HepG2 (cell line): Measurements from ENCODE around the gene PPP1R27. TPM values are rescaled to one million over a fixed set of nuclear protein-coding genes. Genes with fewer than 3 reads are reported as not detected.

Experiments
- ATAC-seq: fragments of 200-7000 bp; cut with Tn5 transposase; 3 replicates; pipeline ENCODE4 v1.9.1; 2020; ENCODE audit warnings: mild to moderate bottlenecking, moderate library complexity
- BruUV-seq: library from RNA; stranded (reverse); fragments of 400-500 nt; replicated peaks from 2 replicates; lab custom pipeline; 2021; lab: Mats Ljungman, UMichigan
- CTCF ChIA-PET: fragments of 300-600 bp; formaldehyde crosslinking; extraction: SDS; loops from one replicate; lab custom pipeline; 2021; ENCODE audit warnings: low total read pairs, inconsistent platforms, low intra/inter-chr PET ratio; lab: Yijun Ruan, JAX
- POLR2A ChIA-PET: fragments of 350-600 bp; sonication (Branson Sonifier 250); formaldehyde crosslinking; loops from one replicate; lab custom pipeline; 2020; ENCODE audit warnings: antibody characterized with exemption, inconsistent platforms; lab: Yijun Ruan, JAX
- DNase-seq: peaks from one replicate; pipeline ENCODE4 v3.0.0-alpha.2; 2015; ENCODE audit warnings: low spot score
- FAIRE-seq: peaks from 3 replicates; lab custom pipeline; 2011; peaks lifted over from hg19 to GRCh38; lab: Jason Lieb, UNC
- H2AFZ ChIP-seq: one replicate; pipeline ENCODE4 v1.6.1; 2011; ENCODE audit warnings: low read length, inconsistent platforms
- H3K27ac ChIP-seq: fragments of 300-600 bp; 3 replicates; pipeline ENCODE4 v1.8.0; 2011; ENCODE audit warnings: mixed run types, mild to moderate bottlenecking, mixed read lengths, low read length, inconsistent platforms; ENCODE audit not compliant: insufficient read depth; ENCODE audit errors: extremely low read length
- H3K27me3 ChIP-seq, 2 experiments: fragments of 200-600 bp in 1 of 2; 2 replicates in 1 of 2; 3 replicates in 1 of 2; pipeline versions ENCODE4 v1.6.0 to v1.8.0; 2011; ENCODE audit warnings: low read length in 2 of 2, mild to moderate bottlenecking in 2 of 2, moderate library complexity in 2 of 2, inconsistent platforms in 1 of 2; ENCODE audit not compliant: insufficient read depth in 2 of 2, control insufficient read depth in 1 of 2
- H3K36me3 ChIP-seq, 2 experiments: fragments of 200-600 bp in 1 of 2; replicated peaks in 1 of 2; 2 replicates in 1 of 2; 3 replicates in 1 of 2; pipeline versions ENCODE4 v1.5.1 to v1.8.0; 2011; ENCODE audit warnings: low read length in 2 of 2, inconsistent platforms in 1 of 2; ENCODE audit not compliant: insufficient read depth in 2 of 2, control insufficient read depth in 1 of 2
- H3K4me1 ChIP-seq: 2 replicates; pipeline ENCODE4 v1.5.1; 2012; ENCODE audit warnings: low read length, inconsistent platforms; ENCODE audit not compliant: insufficient read depth
- H3K4me2 ChIP-seq: 2 replicates; pipeline ENCODE4 v1.6.0; 2011; ENCODE audit warnings: low read depth, low read length, inconsistent platforms
- H3K4me3 ChIP-seq, 3 experiments: fragments of 200-600 bp in 1 of 3; sonication (generic), shearing (Covaris generic) in 1 of 3; replicated peaks in 1 of 3; 2 replicates each; pipeline ENCODE4 v1.5.1; 2011 to 2016; ENCODE audit warnings: low read length in 3 of 3, inconsistent platforms in 2 of 3, low read depth in 2 of 3, mild to moderate bottlenecking in 2 of 3, control low read depth in 1 of 3, mixed read lengths in 1 of 3; ENCODE audit not compliant: insufficient read depth in 1 of 3
- H3K79me2 ChIP-seq: one replicate; pipeline ENCODE4 v1.6.1; 2011; ENCODE audit warnings: low read length, inconsistent platforms; ENCODE audit not compliant: insufficient read depth
- H3K9ac ChIP-seq: 2 replicates; pipeline ENCODE4 v1.6.0; 2011; ENCODE audit warnings: mild to moderate bottlenecking, low read depth, low read length, inconsistent platforms; ENCODE audit not compliant: insufficient read depth
- H3K9me3 ChIP-seq: 2 replicates; pipeline ENCODE4 v1.5.1; 2012; ENCODE audit warnings: mild to moderate bottlenecking, low read length
- H4K20me1 ChIP-seq: 2 replicates; pipeline ENCODE4 v1.6.0; 2011; ENCODE audit warnings: inconsistent platforms, mild to moderate bottlenecking, low read length, moderate library complexity; ENCODE audit not compliant: insufficient read depth
- DBP ChIP-seq: sonication (generic); formaldehyde crosslinking; IDR thresholded peaks from 2 replicates; pipeline ENCODE4 v1.4.0; 2020; ENCODE audit warnings: missing genetic modification reagents; ENCODE audit errors: not compliant biosample characterization
- ERF ChIP-seq: IDR thresholded peaks from 2 replicates; pipeline ENCODE4 v1.6.1; 2018; ENCODE audit warnings: missing biosample characterization, missing genetic modification reagents
- MBD4 ChIP-seq: IDR thresholded peaks from 2 replicates; pipeline ENCODE4 v1.6.1; 2012; ENCODE audit warnings: low read length, inconsistent platforms, borderline replicate concordance
- NAIF1 ChIP-seq: sonication (generic); formaldehyde crosslinking; IDR thresholded peaks from 2 replicates; pipeline ENCODE4 v1.5.0; 2020; ENCODE audit warnings: mild to moderate bottlenecking, missing genetic modification reagents, borderline replicate concordance
- NR2F6 ChIP-seq, 2 experiments: IDR thresholded peaks; 2 replicates each; pipeline ENCODE4 v1.6.1; 2016; ENCODE audit warnings: antibody characterized with exemption in 1 of 2, mild to moderate bottlenecking in 1 of 2
- POGK ChIP-seq: sonication (generic); formaldehyde crosslinking; conservative IDR thresholded peaks from 2 replicates; pipeline ENCODE4 v1.8.0; 2022; ENCODE audit warnings: mild to moderate bottlenecking, moderate library complexity, missing genetic modification reagents
- RAD21 ChIP-seq: fragments of 450-650 bp; formaldehyde crosslinking; IDR thresholded peaks from 2 replicates; pipeline ENCODE4 v1.5.0; 2020; ENCODE audit warnings: mild to moderate bottlenecking
- RARG ChIP-seq: sonication (generic); formaldehyde crosslinking; IDR thresholded peaks from 2 replicates; pipeline ENCODE4 v1.4.0; 2020; ENCODE audit warnings: low read depth, mild to moderate bottlenecking, missing genetic modification reagents
- SP5 ChIP-seq: IDR thresholded peaks from 2 replicates; pipeline ENCODE4 v1.6.1; 2016; ENCODE audit warnings: low read depth, borderline replicate concordance
- TARDBP ChIP-seq: sonication (generic); formaldehyde crosslinking; IDR thresholded peaks from 2 replicates; pipeline ENCODE4 v1.8.0; 2022; ENCODE audit warnings: mild to moderate bottlenecking, missing genetic modification reagents
- WIZ ChIP-seq: sonication (generic); formaldehyde crosslinking; IDR thresholded peaks from 2 replicates; pipeline ENCODE4 v1.5.1; 2020; ENCODE audit warnings: mild to moderate bottlenecking, missing genetic modification reagents
- ZBTB1 ChIP-seq: sonication (generic); formaldehyde crosslinking; IDR thresholded peaks from 2 replicates; pipeline ENCODE4 v1.4.0; 2020; ENCODE audit warnings: missing genetic modification reagents, borderline replicate concordance
- ZNF274 ChIP-seq: sonication (generic); formaldehyde crosslinking; IDR thresholded peaks from 2 replicates; pipeline ENCODE4 v1.5.1; 2020; ENCODE audit warnings: mild to moderate bottlenecking, missing genetic modification reagents
- ZNF431 ChIP-seq: sonication (generic); formaldehyde crosslinking; IDR thresholded peaks from 2 replicates; pipeline ENCODE4 v1.9.0; 2022; ENCODE audit warnings: missing genetic modification reagents, low read depth, mild to moderate bottlenecking, borderline replicate concordance
- ZNF589 ChIP-seq: sonication (generic); formaldehyde crosslinking; conservative IDR thresholded peaks from 2 replicates; pipeline ENCODE4 v1.8.0; 2022; ENCODE audit warnings: mild to moderate bottlenecking, moderate library complexity, missing genetic modification reagents
- ZNF780A ChIP-seq: sonication (generic); formaldehyde crosslinking; IDR thresholded peaks from 2 replicates; pipeline ENCODE4 v1.8.0; 2022; ENCODE audit warnings: mild to moderate bottlenecking, missing genetic modification reagents, moderate library complexity
- WGBS: methylation state at CpG from one replicate; pipeline ENCODE4 v1.1.6; 2017; ENCODE audit warnings: low lambda C conversion rate; 5-methylcytosine and 5-hydroxymethylcytosine counted together
- in situ Hi-C: cut with HindIII; loops from 2 replicates; pipeline ENCODE4 v1.10.0; 2017; ENCODE audit warnings: low pct_unique_long_range_greater_than_20kb; ENCODE audit not compliant: extremely low pct_ligation_motif_present
- intact Hi-C: fragments of 100-400 bp; cut with micrococcal nuclease; formaldehyde crosslinking; loops from one replicate; pipeline ENCODE4 v1.10.0; 2022; ENCODE audit not compliant: unreplicated experiment
- polyA plus RNA-seq, 8 experiments: library from polyadenylated mRNA; depleted of rRNA in 3 of 8; stranded (reverse) in 7 of 8; unstranded in 1 of 8; fragments of >200 nt; fragmentation: Illumina TruSeq in 4 of 8; extraction: Trizol in 4 of 8; gene quantifications; 2 replicates each; pipeline versions ENCODE4 v1.2.1 to v1.2.3, GENCODE V29; 2011 to 2016; ENCODE audit warnings: low read depth in 4 of 8, missing spikeins in 1 of 8, mixed read lengths in 1 of 8; ENCODE audit not compliant: insufficient read depth in 1 of 8
- total RNA-seq, 5 experiments: library from RNA; depleted of rRNA; stranded (reverse); fragments of >200 nt; fragmentation: Illumina TruSeq; extraction: Trizol; gene quantifications; 2 replicates each; pipeline ENCODE4 v1.2.3, GENCODE V29; 2016; ENCODE audit warnings: low read depth in 1 of 5

The PPP1R27 gene
- total and polyA plus RNA-seq, 2 of the 13 experiments (the other 11 are each of a cell fraction or from before 2014, with no cell fraction given): 0.17 to 1.00 TPM

DNA sequence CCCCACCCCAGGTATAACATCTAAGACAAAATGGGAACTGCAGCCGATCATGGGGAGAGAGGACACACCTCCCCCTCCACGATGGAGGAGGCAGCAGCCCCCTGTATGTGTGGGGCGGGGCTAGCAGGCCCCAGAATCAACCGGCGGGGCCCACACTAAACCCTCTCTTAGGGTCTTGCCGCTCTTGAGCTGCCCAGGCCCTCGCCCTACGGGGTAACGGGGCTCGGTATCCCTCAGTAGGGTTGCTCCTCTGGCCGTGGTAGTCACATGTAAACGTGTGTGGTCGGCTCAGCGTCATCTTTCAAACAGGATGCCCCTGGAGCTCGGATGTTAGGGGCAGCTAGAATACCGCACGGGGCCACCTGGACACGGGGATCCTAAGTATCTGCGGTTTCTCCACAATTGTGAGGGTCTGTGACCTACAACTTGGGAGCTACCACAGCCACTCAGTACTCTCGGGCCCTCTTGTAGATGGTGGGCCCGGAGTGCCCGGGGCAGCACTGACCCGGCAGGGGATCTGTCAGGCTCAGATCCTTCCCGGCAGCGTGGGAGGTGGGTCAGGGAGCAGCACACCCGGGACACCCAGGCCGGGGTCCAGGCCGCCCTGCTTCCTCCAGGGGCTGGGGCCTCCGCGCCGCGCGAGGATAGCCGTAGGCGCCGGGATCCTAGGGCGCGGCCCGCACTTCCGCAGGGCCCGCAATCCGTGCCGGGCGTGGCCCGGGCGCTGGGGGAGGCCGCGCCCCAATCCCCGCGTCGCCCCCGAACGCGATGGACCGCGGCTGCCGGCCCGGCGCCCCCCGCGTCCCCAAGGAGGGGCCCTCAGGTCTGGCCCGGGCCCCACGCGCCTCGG is 35.5 kb upstream of the PPP1R27 start (continued):
- 0 out of 2 replicates have a peak, but pooled peaks have one; percentile 28 for TF ChIP-seq POGK (CRISPR knock-in tag)
- TF ChIP-seq WIZ (CRISPR knock-in tag): no peak; the same call in 1 of the 2 replicates
- 0 out of 2 replicates have a peak, but pooled peaks have one; percentile 11 for TF ChIP-seq SP5 (CRISPR knock-in tag)
- TF ChIP-seq ERF (CRISPR knock-in tag): peak; percentile 5; the same call in 1 of the 2 replicates
- 0 out of 2 replicates have a peak, but pooled peaks have one; percentile 65 for TF ChIP-seq ZNF780A (CRISPR knock-in tag)

DNA sequence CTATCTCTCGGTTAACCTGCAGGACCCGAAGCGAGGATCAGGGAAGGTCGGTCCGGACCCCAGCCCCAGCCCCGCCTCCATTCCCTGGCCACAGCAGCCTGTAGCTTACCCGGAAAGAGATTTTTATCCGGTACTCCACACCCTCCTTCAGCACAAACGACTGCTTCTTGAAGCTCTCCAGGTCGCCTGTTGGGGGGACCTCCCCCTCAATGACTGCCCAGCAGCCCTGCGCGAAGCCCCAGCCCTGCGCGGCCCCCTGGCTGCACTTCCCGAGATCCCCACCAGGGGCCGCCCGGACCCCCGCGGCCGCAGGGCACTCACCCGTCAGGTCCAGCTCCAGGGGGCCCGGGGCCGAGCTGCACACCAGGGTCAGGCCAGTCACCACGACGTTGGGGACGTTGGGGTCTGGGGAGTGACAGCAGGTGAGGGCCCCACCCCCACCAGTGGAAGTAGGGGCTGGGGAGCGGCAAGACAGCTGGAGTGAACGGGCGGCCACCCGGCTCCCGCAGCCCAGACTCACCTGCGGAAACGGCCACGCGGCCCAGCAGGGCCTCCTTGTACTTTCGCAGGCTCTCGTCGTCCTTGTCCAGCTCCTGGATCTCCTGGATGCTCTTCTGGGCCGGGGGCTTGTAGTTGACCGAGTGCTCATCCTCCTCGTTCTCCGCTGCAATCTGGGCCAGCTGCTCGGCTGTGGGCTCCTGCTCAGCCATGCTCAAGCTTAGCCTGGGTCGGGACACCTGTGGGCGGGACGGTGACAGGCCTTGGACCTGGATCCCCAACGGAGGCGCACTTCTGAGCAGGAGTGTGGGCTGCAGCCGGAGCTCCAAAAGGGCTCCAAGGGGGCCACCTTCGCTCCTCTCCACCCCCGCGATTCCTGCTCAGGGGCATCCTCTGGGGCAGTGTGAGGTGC is 34.6 kb upstream of the PPP1R27 start:
- ChIA-PET CTCF (interaction anchor here (1.4 kb wide), 1 partner anchor 151 kb away, joined by 3 read pairs; no protein-coding TSS in a partner anchor), POLR2A (interaction anchor here (0.6 to 4.3 kb wide), 23 partner anchors 8 to 168 kb away, joined by 3 to 26 read pairs (median 4); partner anchors contain the start of genes ALYREF, ANAPC11, CENPX and DCXR)
- Histone ChIP-seq H3K4me3 (peak overlapping the region; percentile 72 to 92 (median 85)), H3K79me2 (peaks cover 25% of the 10 kb centered on the region), H3K27ac (peak overlapping the region; percentile 80), H3K4me1 (peaks cover 74% of the 10 kb centered on the region), H2AFZ (no peak overlapping the region), H3K36me3 (peaks cover 16 to 27% of the 10 kb centered on the region in 2 experiments), H3K9ac (peak overlapping the region; percentile 88), H3K9me3 (no peaks in the 10 kb centered on the region), H3K4me2 (peak overlapping the region; percentile 75), H3K27me3 (no peaks in the 10 kb centered on the region), H4K20me1 (peaks cover 44% of the 10 kb centered on the region; the same call in 1 of the 2 replicates)
- DNase-seq: no peak
- in situ Hi-C loops: no loop called here
- ATAC-seq: peak; percentile 26
- no TSS peak for BruUV-seq
- intact Hi-C loops: loop anchor here (5.0 kb wide), 2 partner anchors 43 to 153 kb away; partner anchors contain the start of genes CENPX, LRRC45 and PCYT2
- 61% methylated on average over 38 of the region's 52 CpGs for WGBS
- no peak for FAIRE-seq
- no peak for TF ChIP-seq NR2F6 (IDR thresholded peaks at IDR 0.05)
- no peak; the same call in 1 of the 2 replicates for TF ChIP-seq NR2F6 (CRISPR knock-in tag; IDR thresholded peaks at IDR 0.05)
- TF ChIP-seq ZNF589 (CRISPR knock-in tag): peak; percentile 84; the same call in 1 of the 2 replicates
- TF ChIP-seq ZNF431 (CRISPR knock-in tag): no peak
- peak; percentile 64; the same call in 1 of the 2 replicates for TF ChIP-seq RAD21
- TF ChIP-seq ZNF274 (CRISPR knock-in tag): peak; percentile 66; the same call in 1 of the 2 replicates
- no peak for TF ChIP-seq RARG (CRISPR knock-in tag)
- no peak for TF ChIP-seq NAIF1 (CRISPR knock-in tag)
- no peak for TF ChIP-seq ZBTB1
- no peak for TF ChIP-seq DBP (CRISPR knock-in tag)
- no peak; the same call in 1 of the 2 replicates for TF ChIP-seq MBD4
- TF ChIP-seq TARDBP: 0 out of 2 replicates have a peak, but pooled peaks have one; percentile 68
